Peyer's patch (tissue), 4 donors: ENCODE measurements around the gene SAP30. TPM values are rescaled to one million over a fixed set of nuclear protein-coding genes. Genes with fewer than 3 reads are reported as not detected.

ENCODE experiments used
- DNase-seq, 3 donors: peaks; one replicate each; pipeline ENCODE4 v3.0.0-alpha.2; 2017 to 2019
- H3K27ac ChIP-seq, 4 donors: fragments of 200-600 bp; sonication (generic); one replicate each; pipeline ENCODE4 v1.5.1; 2016 to 2019
- H3K27me3 ChIP-seq, 2 donors: fragments of 200-600 bp; sonication (generic); one replicate each; pipeline ENCODE4 v1.5.1; 2019
- H3K36me3 ChIP-seq, 3 donors: fragments of 200-600 bp; sonication (generic); one replicate each; pipeline ENCODE4 v1.5.1; 2016 to 2019
- H3K4me1 ChIP-seq, 4 donors: fragments of 200-600 bp; sonication (generic); one replicate each; pipeline ENCODE4 v1.5.1; 2016 to 2019
- H3K4me3 ChIP-seq, 4 donors: fragments of 200-600 bp; sonication (generic); 1 replicate in 3 of 4; 2 replicates in 1 of 4; pipeline ENCODE4 v1.5.1; 2016 to 2019; ENCODE audit warnings: mild to moderate bottlenecking in 1 of 4
- H3K9me3 ChIP-seq, 4 donors: fragments of 200-600 bp; sonication (generic); one replicate each; pipeline ENCODE4 v1.5.1; 2016 to 2019; ENCODE audit warnings: mild to moderate bottlenecking in 1 of 4
- CTCF ChIP-seq, 6 experiments: fragments of 450-650 bp in 4 of 6; fragments of 200-600 bp in 2 of 6; sonication (generic) in 1 of 6; IDR thresholded peaks; one replicate each; pipeline ENCODE4 v1.5.1; 2017 to 2019; ENCODE audit warnings: antibody characterized with exemption in 6 of 6, mild to moderate bottlenecking in 3 of 6, moderate library complexity in 1 of 6
- POLR2A ChIP-seq, 2 donors: fragments of 450-650 bp; IDR thresholded peaks; one replicate each; pipeline ENCODE4 v1.5.1; 2017; ENCODE audit warnings: antibody characterized with exemption in 2 of 2, mild to moderate bottlenecking in 2 of 2, moderate library complexity in 2 of 2
- total RNA-seq, 4 donors: library from RNA; depleted of rRNA; stranded (reverse); fragments of >200 nt; gene quantifications; one replicate each; pipeline ENCODE4 v1.1.0, GENCODE V29; 2016

The SAP30 gene
- total RNA-seq, 4 donors from 2014 or later, result 8.1 to 18.4 (median 16.0) TPM

GRCh38 chr4:173360587-173361221, 10.1 kb upstream of the SAP30 start:
- TF ChIP-seq POLR2A (IDR thresholded peaks at IDR 0.05), result no peak
- peak in 3 of 6 experiments; percentile 22 to 33 (median 27) for TF ChIP-seq CTCF (IDR thresholded peaks at IDR 0.05)
- no peaks in the 10 kb centered on the region for H3K27me3 ChIP-seq
- no peak overlapping the region for H3K27ac ChIP-seq
- no peaks in the 10 kb centered on the region for H3K36me3 ChIP-seq
- no peaks in the 10 kb centered on the region for H3K9me3 ChIP-seq
- no peak for DNase-seq
- no peak overlapping the region for H3K4me3 ChIP-seq
- no peaks in the 10 kb centered on the region for H3K4me1 ChIP-seq

- H3K27me3 ChIP-seq, result no peaks in the 10 kb centered on the region
- TF ChIP-seq CTCF (IDR thresholded peaks at IDR 0.05), result no peak
- no peak for TF ChIP-seq POLR2A (IDR thresholded peaks at IDR 0.05)
- DNase-seq, result no peak
- no peaks in the 10 kb centered on the region for H3K36me3 ChIP-seq
- no peak overlapping the region for H3K4me3 ChIP-seq
- H3K9me3 ChIP-seq, result no peaks in the 10 kb centered on the region
- H3K27ac ChIP-seq, result no peak overlapping the region
- peaks cover 0 to 3% (median 0%) of the 10 kb centered on the region in 4 donors for H3K4me1 ChIP-seq
Observed at GRCh38 chr4:173362666-173363065, 8.1 kb upstream of the SAP30 start.

- DNase-seq, result no peak
- no peak overlapping the region for H3K27ac ChIP-seq
- no peaks in the 10 kb centered on the region for H3K9me3 ChIP-seq
- H3K4me1 ChIP-seq, result peaks cover 0 to 3% (median 0%) of the 10 kb centered on the region in 4 donors
- TF ChIP-seq POLR2A (IDR thresholded peaks at IDR 0.05) (no peak), CTCF (IDR thresholded peaks at IDR 0.05) (no peak)
- no peaks in the 10 kb centered on the region for H3K36me3 ChIP-seq
- H3K4me3 ChIP-seq, result no peak overlapping the region
- no peaks in the 10 kb centered on the region for H3K27me3 ChIP-seq
Observed at GRCh38 chr4:173365359-173365996, 5.3 kb upstream of the SAP30 start.

- no peaks in the 10 kb centered on the region for H3K27me3 ChIP-seq
- H3K27ac ChIP-seq, result no peak overlapping the region
- peaks cover 0 to 3% (median 0%) of the 10 kb centered on the region in 4 donors for H3K4me1 ChIP-seq
- no peaks in the 10 kb centered on the region for H3K9me3 ChIP-seq
- no peaks in the 10 kb centered on the region for H3K36me3 ChIP-seq
- DNase-seq, result no peak
- no peak overlapping the region for H3K4me3 ChIP-seq
- TF ChIP-seq CTCF (IDR thresholded peaks at IDR 0.05) (no peak), POLR2A (IDR thresholded peaks at IDR 0.05) (no peak)
Observed at GRCh38 chr4:173367285-173367684, 3.5 kb upstream of the SAP30 start.

GRCh38 chr4:173367946-173368345, 2.8 kb upstream of the SAP30 start:
- Histone ChIP-seq H3K27me3 (no peaks in the 10 kb centered on the region), H3K27ac (no peak overlapping the region), H3K36me3 (no peaks in the 10 kb centered on the region), H3K4me3 (no peak overlapping the region), H3K9me3 (no peaks in the 10 kb centered on the region), H3K4me1 (peaks cover 0 to 9% (median 0%) of the 10 kb centered on the region in 4 donors)
- DNase-seq, result no peak
- TF ChIP-seq CTCF (IDR thresholded peaks at IDR 0.05) (no peak), POLR2A (IDR thresholded peaks at IDR 0.05) (no peak)
